Astrocyte of the spinal cord (primary cell): ENCODE results near the gene SELENOP.

ENCODE experiments used
- DNase-seq: peaks from one replicate; pipeline ENCODE4 v3.0.0; 2011; ENCODE audit warnings: low read depth, low spot score
- H3K4me3 ChIP-seq: 2 replicates; pipeline ENCODE4 v1.5.1; 2011; ENCODE audit warnings: low read depth, mild to moderate bottlenecking, low read length, moderate library complexity
- in situ Hi-C: cut with HindIII; loops from 2 replicates; pipeline ENCODE4 v1.10.0; 2017; ENCODE audit warnings: low sequenced_read_pairs
- TF ChIP-seq, protein P1 (sequence below): IDR thresholded peaks from 2 replicates; pipeline ENCODE4 v1.5.1; 2012; ENCODE audit warnings: low read depth, mild to moderate bottlenecking, low read length, inconsistent platforms

Gene SELENOP

DNA sequence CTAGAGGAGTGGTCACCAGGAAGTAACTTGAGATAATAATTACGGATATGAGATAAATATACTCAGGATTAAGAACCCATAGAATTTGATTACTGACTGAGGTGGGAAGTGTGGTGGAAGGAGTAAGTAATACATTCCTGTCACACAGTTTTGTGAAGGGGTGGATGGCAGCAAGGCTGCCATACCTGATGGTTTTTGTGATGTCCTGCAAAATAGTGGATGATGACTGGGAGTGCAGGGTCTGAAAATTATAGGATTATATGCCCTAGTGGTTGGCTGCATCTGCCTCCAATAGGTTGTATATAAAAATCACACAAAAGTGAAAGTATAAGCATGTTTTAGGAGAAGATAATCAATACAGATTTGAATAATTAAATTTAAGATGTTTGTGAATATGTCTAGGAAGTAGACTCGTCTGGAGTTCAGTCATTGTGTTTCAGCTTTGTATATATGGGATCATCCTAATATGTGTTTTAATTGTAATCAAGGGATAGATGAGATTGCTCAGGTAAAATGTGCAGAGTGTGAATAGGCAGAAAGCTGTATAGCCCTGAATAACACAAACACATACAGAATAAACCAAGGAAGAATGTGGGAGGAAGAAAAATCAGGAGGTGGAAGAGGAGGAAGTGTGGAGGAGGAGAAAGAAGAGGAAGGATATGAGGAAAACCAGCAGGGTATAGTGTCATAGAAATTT lies 5.5 kb downstream of the SELENOP start:
- no peak for DNase-seq
- TF ChIP-seq, protein P1, sequence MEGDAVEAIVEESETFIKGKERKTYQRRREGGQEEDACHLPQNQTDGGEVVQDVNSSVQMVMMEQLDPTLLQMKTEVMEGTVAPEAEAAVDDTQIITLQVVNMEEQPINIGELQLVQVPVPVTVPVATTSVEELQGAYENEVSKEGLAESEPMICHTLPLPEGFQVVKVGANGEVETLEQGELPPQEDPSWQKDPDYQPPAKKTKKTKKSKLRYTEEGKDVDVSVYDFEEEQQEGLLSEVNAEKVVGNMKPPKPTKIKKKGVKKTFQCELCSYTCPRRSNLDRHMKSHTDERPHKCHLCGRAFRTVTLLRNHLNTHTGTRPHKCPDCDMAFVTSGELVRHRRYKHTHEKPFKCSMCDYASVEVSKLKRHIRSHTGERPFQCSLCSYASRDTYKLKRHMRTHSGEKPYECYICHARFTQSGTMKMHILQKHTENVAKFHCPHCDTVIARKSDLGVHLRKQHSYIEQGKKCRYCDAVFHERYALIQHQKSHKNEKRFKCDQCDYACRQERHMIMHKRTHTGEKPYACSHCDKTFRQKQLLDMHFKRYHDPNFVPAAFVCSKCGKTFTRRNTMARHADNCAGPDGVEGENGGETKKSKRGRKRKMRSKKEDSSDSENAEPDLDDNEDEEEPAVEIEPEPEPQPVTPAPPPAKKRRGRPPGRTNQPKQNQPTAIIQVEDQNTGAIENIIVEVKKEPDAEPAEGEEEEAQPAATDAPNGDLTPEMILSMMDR, result no peak
- in situ Hi-C loops, result no loop called here
- no peak overlapping the region for H3K4me3 ChIP-seq

- TF ChIP-seq, protein P1, result no peak
- H3K4me3 ChIP-seq, result no peak overlapping the region
- DNase-seq, result no peak
- in situ Hi-C loops, result no loop called here
Observed at GRCh38 chr5:42804717-42805339, 6.9 kb downstream of the SELENOP start.

DNA sequence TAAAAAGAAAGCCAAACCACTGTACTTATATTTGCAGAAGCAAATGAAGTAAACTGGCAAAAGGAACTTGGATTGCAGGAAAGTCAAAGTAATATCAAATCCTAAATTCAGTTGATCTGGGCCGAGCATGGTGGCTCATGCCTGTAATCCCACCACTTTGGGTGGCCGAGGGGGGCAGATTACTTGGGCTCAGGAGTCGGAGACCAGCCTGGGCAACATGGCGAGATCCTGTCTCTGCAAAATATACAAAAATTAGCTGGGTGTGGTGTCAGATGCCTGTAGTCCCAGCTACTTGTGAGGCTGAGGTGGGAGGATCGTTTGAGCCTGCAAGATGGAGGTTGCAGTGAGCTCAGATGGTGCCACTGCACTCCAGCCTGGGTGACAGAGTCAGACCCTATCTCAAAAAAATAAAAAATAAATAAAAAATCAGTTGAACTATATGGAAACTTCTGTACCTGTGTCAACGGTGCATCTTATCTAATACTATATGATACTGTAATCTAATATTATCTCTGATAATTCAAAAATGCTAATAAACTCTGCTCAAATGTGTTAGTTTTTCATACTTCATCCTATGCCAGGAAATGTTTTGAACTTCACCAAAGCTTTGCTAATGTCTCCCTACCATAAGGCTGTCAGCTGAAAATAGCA lies 10.1 kb downstream of the SELENOP start:
- no peak for DNase-seq
- in situ Hi-C loops, result no loop called here
- TF ChIP-seq, protein P1, result no peak
- H3K4me3 ChIP-seq, result no peak overlapping the region

DNA sequence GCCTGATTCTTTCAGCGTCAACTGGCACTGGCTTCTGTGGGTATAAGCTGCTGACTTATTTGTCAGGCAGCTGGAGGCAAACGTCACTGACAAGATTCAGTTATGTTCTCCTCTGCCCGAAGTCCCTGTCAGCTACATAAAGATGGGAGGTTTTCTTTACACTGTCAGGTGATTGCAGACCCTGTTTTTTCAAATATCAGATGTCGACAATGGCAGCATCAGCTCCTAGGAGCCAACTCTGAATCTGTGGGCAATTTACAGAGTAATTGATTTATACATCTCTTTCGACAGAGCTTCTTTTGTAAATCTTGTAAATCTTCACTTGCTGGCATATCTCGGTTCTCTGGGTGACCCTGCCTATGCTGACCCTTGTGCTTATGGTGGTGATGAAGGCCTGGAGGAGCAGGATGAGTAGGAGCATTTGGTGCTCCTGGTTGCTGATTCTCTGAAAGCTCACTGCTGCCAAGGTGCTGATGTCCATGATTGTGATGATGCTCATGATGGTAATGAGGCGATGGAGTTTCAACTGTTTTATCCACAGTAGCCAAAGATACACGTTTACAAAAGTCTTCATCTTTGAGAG lies 10.9 kb downstream of the SELENOP start:
- TF ChIP-seq, protein P1, result no peak
- in situ Hi-C loops, result no loop called here
- H3K4me3 ChIP-seq, result no peak overlapping the region
- no peak for DNase-seq

DNA sequence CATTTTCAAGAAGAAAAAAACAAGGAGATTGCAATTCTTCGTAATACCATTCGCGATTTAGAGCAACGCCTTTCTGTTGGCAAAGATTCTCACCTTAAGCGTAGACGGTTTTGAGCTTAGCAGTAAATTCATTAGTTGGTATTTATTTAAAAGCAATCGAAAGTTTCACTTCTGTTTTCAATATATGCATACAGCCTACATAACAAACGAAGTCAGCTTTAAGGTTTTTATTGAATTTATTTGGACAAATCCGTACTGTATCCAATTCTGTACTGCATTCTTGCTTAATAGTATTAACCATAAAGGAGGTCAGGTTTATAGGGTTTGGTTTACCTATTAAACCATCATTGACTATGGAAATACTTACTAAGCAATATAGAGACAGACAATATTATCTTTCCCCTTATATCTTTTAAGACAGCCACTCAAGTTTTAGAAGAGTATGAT lies 12.0 kb downstream of the SELENOP start:
- DNase-seq, result no peak
- in situ Hi-C loops, result no loop called here

DNA sequence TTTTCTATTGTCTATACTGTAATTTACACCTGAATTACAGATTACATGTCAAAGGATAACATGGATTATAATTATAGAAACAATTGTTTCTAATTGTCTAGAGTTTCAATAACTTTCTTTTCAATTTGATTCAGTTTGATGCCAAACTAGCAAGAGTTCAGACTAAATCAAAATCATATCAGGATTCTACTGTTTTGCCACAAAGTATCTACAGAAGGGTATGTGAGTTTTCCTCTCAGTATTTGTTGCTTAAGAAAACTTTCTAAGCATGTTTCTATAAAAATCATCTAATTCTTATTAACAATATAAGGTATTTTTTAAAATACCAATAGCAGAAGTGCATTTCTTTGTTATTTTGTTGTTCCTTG lies 12.5 kb downstream of the SELENOP start:
- TF ChIP-seq, protein P1, result no peak
- DNase-seq, result no peak
- no peak overlapping the region for H3K4me3 ChIP-seq
- in situ Hi-C loops, result no loop called here

More for the DNA sequence above, 12.0 kb downstream of the SELENOP start:
- no peak overlapping the region for H3K4me3 ChIP-seq
- TF ChIP-seq, protein P1, result no peak
